Measurements from ENCODE around the gene SHLD1. TPM values are rescaled to one million over a fixed set of nuclear protein-coding genes. Genes with fewer than 3 reads are reported as not detected.

The SHLD1 gene
- total RNA-seq, 2 donors from 2014 or later: 4.0 to 6.6 TPM

GRCh38 chr20:5786930-5787795 lies 37.0 kb downstream of the SHLD1 start:
- H3K36me3 ChIP-seq (ENCODE audit: control insufficient read depth, insufficient read depth, low read length): no peaks in the 10 kb centered on the region
- H3K27ac ChIP-seq (ENCODE audit: low read depth, low read length): no peak overlapping the region
- no peak overlapping the region for H3K4me3 Mint-ChIP-seq
- H3K9me3 ChIP-seq (ENCODE audit: control insufficient read depth, low read length): no peaks in the 10 kb centered on the region
- no peak overlapping the region for H3K27ac Mint-ChIP-seq
- H3K36me3 Mint-ChIP-seq (ENCODE audit: low read depth): peaks cover 18% of the 10 kb centered on the region
- H3K4me1 ChIP-seq (ENCODE audit: control insufficient read depth, insufficient read depth, low read length): no peaks in the 10 kb centered on the region
- H3K4me1 Mint-ChIP-seq: no peaks in the 10 kb centered on the region
- no peak for DNase-seq
- no peak overlapping the region for H3K9ac ChIP-seq (ENCODE audit: extremely low read depth, low read length, poor library complexity, severe bottlenecking)
- no peaks in the 10 kb centered on the region for H3K9me3 Mint-ChIP-seq
- no peak overlapping the region for H3K4me3 ChIP-seq (ENCODE audit: low read length)
- peak; percentile 33 for TF ChIP-seq CTCF (conservative IDR thresholded peaks at IDR 0.05)
- no peaks in the 10 kb centered on the region for H3K27me3 ChIP-seq (ENCODE audit: control insufficient read depth, insufficient read depth, low read length, poor library complexity, severe bottlenecking)
- 85 to 100% methylated on average over 1 of the region's 2 CpGs for WGBS, 2 experiments (ENCODE audit: insufficient coverage in 1 of 2, insufficient read length in 1 of 2)
- no peaks in the 10 kb centered on the region for H3K27me3 Mint-ChIP-seq (ENCODE audit: insufficient read depth)

- DNase-seq: no peak
- no peak overlapping the region for H3K4me3 Mint-ChIP-seq
- Histone ChIP-seq H3K9ac (ENCODE audit: extremely low read depth, low read length, poor library complexity, severe bottlenecking) (no peak overlapping the region), H3K9me3 (ENCODE audit: control insufficient read depth, low read length) (no peaks in the 10 kb centered on the region), H3K27ac (ENCODE audit: low read depth, low read length) (no peak overlapping the region), H3K36me3 (ENCODE audit: control insufficient read depth, insufficient read depth, low read length) (no peaks in the 10 kb centered on the region), H3K4me3 (ENCODE audit: low read length) (no peak overlapping the region), H3K4me1 (ENCODE audit: control insufficient read depth, insufficient read depth, low read length) (no peaks in the 10 kb centered on the region), H3K27me3 (ENCODE audit: control insufficient read depth, insufficient read depth, low read length, poor library complexity, severe bottlenecking) (no peaks in the 10 kb centered on the region)
- H3K27me3 Mint-ChIP-seq (ENCODE audit: insufficient read depth): no peaks in the 10 kb centered on the region
- no peaks in the 10 kb centered on the region for H3K9me3 Mint-ChIP-seq
- no peak overlapping the region for H3K27ac Mint-ChIP-seq
- H3K36me3 Mint-ChIP-seq (ENCODE audit: low read depth): peaks cover 18% of the 10 kb centered on the region
- no peaks in the 10 kb centered on the region for H3K4me1 Mint-ChIP-seq
- TF ChIP-seq CTCF (conservative IDR thresholded peaks at IDR 0.05): no peak
Measured at GRCh38 chr20:5787796-5788165, 37.6 kb downstream of the SHLD1 start.

GRCh38 chr20:5788385-5788895 lies 38.2 kb downstream of the SHLD1 start:
- no peak overlapping the region for H3K27ac ChIP-seq (ENCODE audit: low read depth, low read length)
- no peaks in the 10 kb centered on the region for H3K4me1 Mint-ChIP-seq
- no peaks in the 10 kb centered on the region for H3K36me3 ChIP-seq (ENCODE audit: control insufficient read depth, insufficient read depth, low read length)
- no peaks in the 10 kb centered on the region for H3K9me3 Mint-ChIP-seq
- no peak overlapping the region for H3K4me3 Mint-ChIP-seq
- no peaks in the 10 kb centered on the region for H3K27me3 ChIP-seq (ENCODE audit: control insufficient read depth, insufficient read depth, low read length, poor library complexity, severe bottlenecking)
- no peak overlapping the region for H3K9ac ChIP-seq (ENCODE audit: extremely low read depth, low read length, poor library complexity, severe bottlenecking)
- peak; percentile 89 for DNase-seq
- 4 to 20% methylated on average over 3 of the region's 3 CpGs for WGBS, 2 experiments (ENCODE audit: insufficient coverage in 1 of 2, insufficient read length in 1 of 2)
- H3K36me3 Mint-ChIP-seq (ENCODE audit: low read depth): peaks cover 19% of the 10 kb centered on the region
- H3K27ac Mint-ChIP-seq: no peak overlapping the region
- H3K9me3 ChIP-seq (ENCODE audit: control insufficient read depth, low read length): no peaks in the 10 kb centered on the region
- peak; percentile 95 for TF ChIP-seq CTCF (conservative IDR thresholded peaks at IDR 0.05)
- H3K4me3 ChIP-seq (ENCODE audit: low read length): no peak overlapping the region
- H3K27me3 Mint-ChIP-seq (ENCODE audit: insufficient read depth): no peaks in the 10 kb centered on the region
- H3K4me1 ChIP-seq (ENCODE audit: control insufficient read depth, insufficient read depth, low read length): no peaks in the 10 kb centered on the region

Data from endodermal cell (in vitro differentiated cells).